Activated CD8-positive, alpha-beta T cell treated with anti-CD3 and anti-CD28 coated beads for 36 hours (primary cell): Measurements from ENCODE around the gene C6orf52. TPM values are rescaled to one million over a fixed set of nuclear protein-coding genes. Genes with fewer than 3 reads are reported as not detected.
A peak's percentile ranks its signal among the peaks of the same experiment; 100 is the strongest.

ENCODE experiments used
- ATAC-seq: fragments of 200-7000 bp; cut with Tn5 transposase; one replicate; pipeline ENCODE4 v1.10.0; 2021; ENCODE audit warnings: mild to moderate bottlenecking, moderate library complexity
- CTCF ChIA-PET: fragments of 350-600 bp; sonication (Branson Sonifier 250); formaldehyde crosslinking; loops from one replicate; lab custom pipeline; 2021; ENCODE audit warnings: antibody characterized with exemption; lab: Charles Lee
- POLR2A ChIA-PET: fragments of 350-600 bp; sonication (Branson Sonifier 250); formaldehyde crosslinking; loops from one replicate; lab custom pipeline; 2021; ENCODE audit warnings: antibody characterized with exemption; lab: Charles Lee
- DNase-seq: peaks from one replicate; pipeline ENCODE4 v3.0.0-alpha.2; 2020
- H3K27ac Mint-ChIP-seq: one replicate; pipeline ENCODE4 v1.8.0; 2021; ENCODE audit warnings: mild to moderate bottlenecking, mixed read lengths
- H3K27me3 Mint-ChIP-seq: one replicate; pipeline ENCODE4 v1.8.0; 2021; ENCODE audit warnings: mixed read lengths
- H3K36me3 Mint-ChIP-seq: one replicate; pipeline ENCODE4 v1.8.0; 2021; ENCODE audit warnings: low read depth, mixed read lengths
- H3K4me1 Mint-ChIP-seq: one replicate; pipeline ENCODE4 v1.8.0; 2021; ENCODE audit warnings: low read depth, mixed read lengths
- H3K4me3 Mint-ChIP-seq: one replicate; pipeline ENCODE4 v1.8.0; 2021; ENCODE audit warnings: mild to moderate bottlenecking, moderate library complexity, mixed read lengths
- H3K9me3 Mint-ChIP-seq: one replicate; pipeline ENCODE4 v1.8.0; 2021; ENCODE audit warnings: mixed read lengths
- intact Hi-C: fragments of 100-400 bp; cut with micrococcal nuclease; formaldehyde crosslinking; loops from one replicate; pipeline ENCODE4 v1.10.0; 2022
- total RNA-seq, 2 experiments: library from RNA; stranded (reverse); gene quantifications; one replicate each; pipeline ENCODE4 v1.2.3, GENCODE V29; 2021
- TF ChIP-seq, protein P1 (sequence below): fragments of 200-600 bp; IDR thresholded peaks from one replicate; pipeline ENCODE4 v1.8.0; 2022; ENCODE audit warnings: antibody characterized with exemption, mild to moderate bottlenecking

C6orf52 gene
- total RNA-seq, 2 experiments from 2014 or later, result 2.6 to 3.3 TPM

DNA sequence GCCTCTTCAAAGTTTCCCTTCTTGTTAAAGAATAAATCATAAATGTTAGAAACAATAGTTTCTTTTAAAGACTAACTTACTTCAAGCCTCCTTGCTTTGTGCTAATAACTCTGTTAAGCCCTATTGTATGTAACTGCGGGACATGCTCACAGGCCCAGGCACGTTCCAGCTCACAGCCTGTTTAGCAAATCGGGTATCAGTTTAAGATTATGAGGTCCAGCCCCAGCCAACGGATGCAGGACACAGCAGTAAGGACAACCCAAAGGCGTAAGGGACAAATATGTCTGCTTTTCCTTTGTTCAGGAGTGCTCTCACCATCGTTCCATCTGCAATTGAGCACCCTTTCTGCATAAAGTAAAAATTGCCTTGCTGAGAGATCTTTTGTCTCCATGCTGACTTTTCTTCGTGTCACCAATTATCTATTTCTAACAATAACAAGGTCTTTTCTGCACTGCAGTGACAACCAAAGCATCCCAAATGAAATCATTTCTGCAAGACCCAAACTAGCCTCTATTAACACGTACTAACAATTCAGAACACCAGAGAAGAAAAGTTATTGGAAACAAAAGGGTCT lies 1.4 kb downstream of the C6orf52 start:
- ATAC-seq (no peak), DNase-seq (no peak)
- H3K27me3 Mint-ChIP-seq, result no peaks in the 10 kb centered on the region
- TF ChIP-seq, protein P1, sequence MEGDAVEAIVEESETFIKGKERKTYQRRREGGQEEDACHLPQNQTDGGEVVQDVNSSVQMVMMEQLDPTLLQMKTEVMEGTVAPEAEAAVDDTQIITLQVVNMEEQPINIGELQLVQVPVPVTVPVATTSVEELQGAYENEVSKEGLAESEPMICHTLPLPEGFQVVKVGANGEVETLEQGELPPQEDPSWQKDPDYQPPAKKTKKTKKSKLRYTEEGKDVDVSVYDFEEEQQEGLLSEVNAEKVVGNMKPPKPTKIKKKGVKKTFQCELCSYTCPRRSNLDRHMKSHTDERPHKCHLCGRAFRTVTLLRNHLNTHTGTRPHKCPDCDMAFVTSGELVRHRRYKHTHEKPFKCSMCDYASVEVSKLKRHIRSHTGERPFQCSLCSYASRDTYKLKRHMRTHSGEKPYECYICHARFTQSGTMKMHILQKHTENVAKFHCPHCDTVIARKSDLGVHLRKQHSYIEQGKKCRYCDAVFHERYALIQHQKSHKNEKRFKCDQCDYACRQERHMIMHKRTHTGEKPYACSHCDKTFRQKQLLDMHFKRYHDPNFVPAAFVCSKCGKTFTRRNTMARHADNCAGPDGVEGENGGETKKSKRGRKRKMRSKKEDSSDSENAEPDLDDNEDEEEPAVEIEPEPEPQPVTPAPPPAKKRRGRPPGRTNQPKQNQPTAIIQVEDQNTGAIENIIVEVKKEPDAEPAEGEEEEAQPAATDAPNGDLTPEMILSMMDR, result no peak
- peak overlapping the region; percentile 73 for H3K27ac Mint-ChIP-seq
- H3K36me3 Mint-ChIP-seq, result peaks cover 32% of the 10 kb centered on the region
- ChIA-PET CTCF (no interaction called here), POLR2A (no interaction called here)
- no peaks in the 10 kb centered on the region for H3K9me3 Mint-ChIP-seq
- H3K4me3 Mint-ChIP-seq, result peak overlapping the region; percentile 90
- intact Hi-C loops, result loop anchor here (5.0 kb wide), 1 partner anchor 166 kb away; no protein-coding TSS in a partner anchor
- H3K4me1 Mint-ChIP-seq, result peaks cover 21% of the 10 kb centered on the region

DNA sequence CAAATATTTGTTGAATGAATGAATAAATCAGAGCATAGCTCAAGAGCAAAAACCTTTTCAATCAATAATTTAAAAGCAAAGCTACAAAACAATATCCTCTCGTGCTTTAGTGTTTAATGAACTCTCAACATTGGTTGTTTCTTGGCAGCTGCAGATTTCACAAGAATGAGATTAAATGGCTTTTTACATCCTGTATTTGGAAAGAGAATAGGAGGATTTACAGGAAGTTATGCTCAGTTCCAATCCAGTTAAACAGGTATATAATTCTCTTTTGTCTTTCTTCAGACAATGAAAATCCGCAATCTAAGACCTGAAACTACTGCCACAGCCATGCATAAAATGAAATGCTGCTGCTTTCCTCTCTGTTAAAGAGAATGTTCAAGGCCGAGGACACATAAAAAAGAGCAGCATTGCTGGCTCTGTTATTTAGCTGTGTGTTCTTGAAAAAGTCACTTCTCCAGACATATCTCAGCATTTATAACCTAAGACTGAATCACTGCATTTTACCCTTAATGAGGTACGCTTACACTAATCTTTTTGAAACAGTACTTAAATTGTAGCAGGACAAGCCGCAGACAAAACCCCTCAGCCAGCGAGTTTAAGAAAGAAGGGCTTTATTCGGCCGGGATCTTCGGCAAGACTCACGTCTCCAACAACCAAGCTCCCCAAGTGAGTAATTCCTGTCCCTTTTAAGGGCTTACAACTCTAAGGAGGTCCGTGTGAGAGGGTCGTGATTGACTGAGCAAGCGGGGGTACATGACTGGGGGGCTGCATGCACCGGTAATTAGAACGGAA lies 3.6 kb downstream of the C6orf52 start:
- no peaks in the 10 kb centered on the region for H3K27me3 Mint-ChIP-seq
- no peaks in the 10 kb centered on the region for H3K9me3 Mint-ChIP-seq
- peaks cover 20% of the 10 kb centered on the region for H3K36me3 Mint-ChIP-seq
- CTCF ChIA-PET, result no interaction called here
- intact Hi-C loops, result loop anchor here (5.0 kb wide), 1 partner anchor 164 kb away; no protein-coding TSS in a partner anchor
- POLR2A ChIA-PET, result no interaction called here
- no peak overlapping the region for H3K27ac Mint-ChIP-seq
- ATAC-seq (no peak), DNase-seq (no peak)
- TF ChIP-seq, protein P1, result no peak
- peaks cover 13% of the 10 kb centered on the region for H3K4me1 Mint-ChIP-seq
- no peak overlapping the region for H3K4me3 Mint-ChIP-seq

DNA sequence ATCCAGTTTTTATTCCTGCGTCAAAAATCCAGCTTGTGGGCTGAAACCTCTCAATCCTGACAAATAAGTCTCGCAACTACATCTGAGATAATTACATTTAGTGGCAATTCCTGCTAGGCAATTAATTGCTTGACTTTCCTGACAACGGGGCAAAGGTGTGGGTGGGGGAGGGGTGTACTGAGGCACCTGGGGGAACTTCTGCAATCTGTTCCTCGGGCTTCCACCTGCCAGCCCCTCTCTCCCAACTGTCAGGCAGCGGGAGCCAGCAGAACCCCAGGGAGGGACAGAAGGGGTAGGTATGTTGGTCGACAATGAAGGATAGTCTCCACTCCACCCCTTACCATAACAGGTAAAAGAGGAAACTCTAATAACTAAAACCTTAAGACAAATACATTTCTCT lies 6.8 kb downstream of the C6orf52 start:
- Mint-ChIP-seq H3K9me3 (no peaks in the 10 kb centered on the region), H3K27me3 (no peaks in the 10 kb centered on the region), H3K4me1 (peaks cover 36% of the 10 kb centered on the region), H3K4me3 (no peak overlapping the region), H3K27ac (no peak overlapping the region), H3K36me3 (peaks cover 1% of the 10 kb centered on the region)
- no peak for DNase-seq
- TF ChIP-seq, protein P1, result no peak
- ATAC-seq, result no peak
- ChIA-PET CTCF (no interaction called here), POLR2A (no interaction called here)
- intact Hi-C loops, result no loop called here

DNA sequence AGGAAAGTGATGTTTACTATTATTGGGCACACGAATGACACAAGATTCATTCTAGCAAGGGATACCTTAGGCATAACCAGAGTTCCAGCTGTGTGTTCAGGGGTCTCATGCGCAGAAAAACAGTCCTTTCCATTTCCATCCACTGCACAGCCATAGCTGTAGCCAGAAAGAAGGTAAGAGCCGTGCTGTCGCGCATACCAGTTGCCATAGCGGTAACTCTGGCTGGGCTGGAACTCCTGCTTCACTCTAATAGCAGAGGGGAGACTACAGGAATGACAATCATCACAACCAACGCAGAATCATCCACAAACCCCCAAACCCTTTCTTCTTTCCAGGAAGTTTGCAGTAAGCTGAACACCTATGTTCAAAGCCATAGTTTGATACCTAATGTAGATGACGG lies 7.5 kb downstream of the C6orf52 start:
- TF ChIP-seq, protein P1, result no peak
- ChIA-PET POLR2A (no interaction called here), CTCF (interaction anchor here (1.4 kb wide), 1 partner anchor 208 kb away, joined by 3 read pairs; no protein-coding TSS in a partner anchor)
- Mint-ChIP-seq H3K36me3 (peaks cover 4% of the 10 kb centered on the region), H3K4me3 (no peak overlapping the region), H3K4me1 (peaks cover 42% of the 10 kb centered on the region), H3K9me3 (peaks cover 1% of the 10 kb centered on the region), H3K27ac (no peak overlapping the region), H3K27me3 (no peaks in the 10 kb centered on the region)
- ATAC-seq (no peak), DNase-seq (no peak)
- intact Hi-C loops, result no loop called here
